Esophagus muscularis mucosa (tissue), 4 donors: ENCODE data around the gene SSPN. TPM values are rescaled to one million over a fixed set of nuclear protein-coding genes. Genes with fewer than 3 reads are reported as not detected.

ENCODE experiments used
- DNase-seq: peaks from one replicate; pipeline ENCODE4 v3.0.0-alpha.2; 2017; ENCODE audit errors: extremely low spot score
- H3K27ac ChIP-seq, 4 donors: fragments of 200-600 bp; sonication (generic); replicated peaks in 1 of 4; 1 replicate in 3 of 4; 2 replicates in 1 of 4; pipeline ENCODE4 v1.5.1; 2016 to 2019; ENCODE audit warnings: mild to moderate bottlenecking in 1 of 4
- H3K27me3 ChIP-seq, 4 donors: fragments of 200-600 bp; sonication (generic); one replicate each; pipeline versions ENCODE4 v1.5.1 to v1.6.0; 2016 to 2019
- H3K36me3 ChIP-seq, 4 donors: fragments of 200-600 bp; sonication (generic); one replicate each; pipeline ENCODE4 v1.5.1; 2016 to 2019
- H3K4me1 ChIP-seq, 4 donors: fragments of 200-600 bp; sonication (generic); one replicate each; pipeline ENCODE4 v1.5.1; 2016 to 2019
- H3K4me3 ChIP-seq, 4 donors: fragments of 200-600 bp; sonication (generic); 1 replicate in 2 of 4; 2 replicates in 2 of 4; pipeline ENCODE4 v1.5.1; 2016 to 2019; ENCODE audit warnings: mild to moderate bottlenecking in 4 of 4, moderate library complexity in 1 of 4
- H3K9me3 ChIP-seq, 4 donors: fragments of 200-600 bp; sonication (generic); 1 replicate in 3 of 4; 2 replicates in 1 of 4; pipeline ENCODE4 v1.5.1; 2016 to 2019
- CTCF ChIP-seq, 3 experiments: fragments of 200-600 bp in 2 of 3; fragments of 450-650 bp in 1 of 3; sonication (generic) in 2 of 3; IDR thresholded peaks; one replicate each; pipeline ENCODE4 v1.5.1; 2017 to 2019; ENCODE audit warnings: antibody characterized with exemption in 3 of 3, mild to moderate bottlenecking in 2 of 3, moderate library complexity in 1 of 3
- EP300 ChIP-seq: sonication (generic); formaldehyde crosslinking; IDR thresholded peaks from one replicate; pipeline ENCODE4 v1.6.1; 2017; ENCODE audit warnings: antibody characterized with exemption
- POLR2A ChIP-seq: fragments of 450-650 bp; IDR thresholded peaks from one replicate; pipeline ENCODE4 v1.6.1; 2017; ENCODE audit warnings: antibody characterized with exemption, moderate library complexity, mild to moderate bottlenecking, low read depth
- POLR2AphosphoS5 ChIP-seq, 2 donors: sonication (generic); formaldehyde crosslinking; IDR thresholded peaks; one replicate each; pipeline ENCODE4 v1.6.1; 2017; ENCODE audit warnings: antibody characterized with exemption in 2 of 2
- WGBS: methylation state at CpG from one replicate; pipeline ENCODE4 v1.1.5; 2018; 5-methylcytosine and 5-hydroxymethylcytosine counted together
- intact Hi-C: fragments of 100-400 bp; cut with DNase I; formaldehyde crosslinking; loops from one replicate; pipeline ENCODE4 v1.15.1; 2023
- total RNA-seq, 4 donors: library from RNA; depleted of rRNA; stranded (reverse); fragments of >200 nt; gene quantifications; one replicate each; pipeline versions ENCODE4 v1.1.0 to v1.2.1, GENCODE V29; 2016

SSPN gene
- total RNA-seq, 4 donors from 2014 or later: 36.4 to 81.8 (median 64.9) TPM

GRCh38 chr12:26293612-26294011 is 98.2 kb downstream of the SSPN start:
- Histone ChIP-seq H3K4me3 (no peak overlapping the region), H3K4me1 (peaks cover 4 to 9% (median 7%) of the 10 kb centered on the region in 4 donors), H3K36me3 (no peaks in the 10 kb centered on the region), H3K27ac (no peak overlapping the region), H3K27me3 (no peaks in the 10 kb centered on the region), H3K9me3 (no peaks in the 10 kb centered on the region)
- TF ChIP-seq POLR2AphosphoS5 (IDR thresholded peaks at IDR 0.05) (no peak), EP300 (no peak), POLR2A (no peak), CTCF (IDR thresholded peaks at IDR 0.05) (no peak)
- 76% methylated on average over 2 of the region's 2 CpGs for WGBS
- intact Hi-C loops: no loop called here
- no peak for DNase-seq

- Histone ChIP-seq H3K4me3 (no peak overlapping the region), H3K27me3 (no peaks in the 10 kb centered on the region), H3K27ac (no peak overlapping the region), H3K4me1 (peaks cover 10 to 20% (median 16%) of the 10 kb centered on the region in 4 donors), H3K9me3 (no peaks in the 10 kb centered on the region), H3K36me3 (no peaks in the 10 kb centered on the region)
- intact Hi-C loops: no loop called here
- 92% methylated on average over 4 of the region's 4 CpGs for WGBS
- DNase-seq: no peak
- TF ChIP-seq POLR2A (no peak), CTCF (IDR thresholded peaks at IDR 0.05) (no peak), POLR2AphosphoS5 (IDR thresholded peaks at IDR 0.05) (no peak), EP300 (no peak)
Measured at GRCh38 chr12:26295001-26295400, 99.6 kb downstream of the SSPN start.

GRCh38 chr12:26297396-26298070 is 102.2 kb downstream of the SSPN start:
- TF ChIP-seq POLR2AphosphoS5 (IDR thresholded peaks at IDR 0.05): no peak
- no peak for TF ChIP-seq EP300
- no peak for TF ChIP-seq CTCF (IDR thresholded peaks at IDR 0.05)
- TF ChIP-seq POLR2A: no peak
- Histone ChIP-seq H3K9me3 (no peaks in the 10 kb centered on the region), H3K4me1 (peaks cover 10 to 20% (median 16%) of the 10 kb centered on the region in 4 donors), H3K36me3 (no peaks in the 10 kb centered on the region), H3K27me3 (no peaks in the 10 kb centered on the region), H3K27ac (no peak overlapping the region), H3K4me3 (no peak overlapping the region)
- DNase-seq: no peak
- intact Hi-C loops: no loop called here
- 74% methylated on average over 8 of the region's 8 CpGs for WGBS

DNA sequence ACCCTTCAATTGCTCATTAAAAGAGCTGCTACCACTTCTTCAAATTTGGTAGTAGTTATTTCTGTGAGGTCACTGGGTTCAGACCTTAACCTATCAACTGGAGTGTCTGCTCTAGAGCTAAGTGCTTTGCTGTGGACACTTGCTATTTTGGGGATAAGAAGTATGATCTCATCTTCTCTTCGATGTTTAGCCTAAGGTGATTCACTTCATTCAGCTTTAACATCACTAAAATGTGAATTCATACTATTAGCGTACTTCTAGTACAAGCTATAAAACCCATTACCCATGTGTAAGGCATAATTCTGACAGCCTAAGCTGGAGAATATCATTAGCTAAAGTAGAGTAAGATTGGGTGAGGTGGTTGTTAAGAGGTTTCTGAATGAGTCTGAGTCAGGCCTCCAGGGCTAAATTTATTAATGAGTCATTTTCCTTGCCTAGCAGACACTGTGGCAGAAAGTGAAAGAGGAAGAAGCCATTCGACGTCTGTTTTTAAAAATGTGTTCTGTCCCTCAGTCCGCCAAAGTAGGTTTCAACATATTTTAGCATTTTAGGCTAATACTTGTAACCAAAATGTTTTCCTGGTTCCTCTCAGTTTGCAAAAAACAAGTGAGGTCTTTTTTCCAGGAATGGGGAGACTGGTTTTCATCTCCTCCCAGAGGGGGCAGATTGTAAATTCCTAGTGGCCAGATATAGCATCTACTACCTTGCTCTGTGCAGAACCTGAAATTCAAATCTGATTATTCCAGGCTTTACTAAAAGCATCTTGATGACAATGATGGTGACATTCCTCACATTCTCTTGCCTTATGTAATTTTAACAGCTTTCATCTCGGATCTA is 103.6 kb downstream of the SSPN start:
- H3K27ac ChIP-seq: peak overlapping the region; percentile 69 to 74 (median 72)
- H3K9me3 ChIP-seq: no peaks in the 10 kb centered on the region
- intact Hi-C loops: no loop called here
- TF ChIP-seq POLR2A (no peak), POLR2AphosphoS5 (IDR thresholded peaks at IDR 0.05) (peak; percentile 38 to 41), EP300 (no peak), CTCF (IDR thresholded peaks at IDR 0.05) (peak in 1 of 3 experiments; percentile 48)
- DNase-seq: no peak
- WGBS: 25% methylated on average over 6 of the region's 6 CpGs
- no peaks in the 10 kb centered on the region for H3K36me3 ChIP-seq
- H3K4me1 ChIP-seq: peaks cover 10 to 20% (median 16%) of the 10 kb centered on the region in 4 donors
- H3K27me3 ChIP-seq: no peaks in the 10 kb centered on the region
- H3K4me3 ChIP-seq: peak overlapping the region; percentile 23 to 49 (median 33)
